NT2/D1 (cell line): ENCODE measurements around the gene FAS.

Experiments used
- DNase-seq: peaks from one replicate; pipeline ENCODE4 v3.0.0-alpha.2; 2011; ENCODE audit warnings: low read depth, low spot score
- H3K27me3 ChIP-seq: 2 replicates; pipeline ENCODE4 v1.6.0; 2011; ENCODE audit warnings: mild to moderate bottlenecking; ENCODE audit not compliant: insufficient read length, insufficient read depth
- H3K36me3 ChIP-seq: 2 replicates; pipeline ENCODE4 v1.6.1; 2011; ENCODE audit warnings: mild to moderate bottlenecking, low read length, mixed read lengths; ENCODE audit not compliant: insufficient read depth, insufficient read length
- H3K4me1 ChIP-seq: 2 replicates; pipeline ENCODE4 v1.5.1; 2011; ENCODE audit not compliant: insufficient read depth, insufficient read length
- H3K4me3 ChIP-seq: 2 replicates; pipeline ENCODE4 v1.5.1; 2011; ENCODE audit warnings: low read depth; ENCODE audit not compliant: insufficient read length
- H3K9ac ChIP-seq: 2 replicates; pipeline ENCODE4 v1.6.0; 2011; ENCODE audit warnings: low read depth; ENCODE audit not compliant: insufficient read length
- H3K9me3 ChIP-seq: 2 replicates; pipeline ENCODE4 v1.5.1; 2011; ENCODE audit warnings: mild to moderate bottlenecking, low read length; ENCODE audit not compliant: insufficient read depth
- SUZ12 ChIP-seq: IDR thresholded peaks from 2 replicates; pipeline ENCODE4 v1.6.1; 2011; ENCODE audit not compliant: insufficient read length, insufficient read depth; ENCODE audit errors: extremely low read depth
- YY1 ChIP-seq: IDR thresholded peaks from 2 replicates; pipeline ENCODE4 v1.6.1; 2011; ENCODE audit not compliant: insufficient read length, insufficient read depth
- ZNF274 ChIP-seq: IDR thresholded peaks from 2 replicates; pipeline ENCODE4 v1.6.1; 2011; ENCODE audit warnings: mild to moderate bottlenecking, low read depth, low read length

Gene FAS

DNA sequence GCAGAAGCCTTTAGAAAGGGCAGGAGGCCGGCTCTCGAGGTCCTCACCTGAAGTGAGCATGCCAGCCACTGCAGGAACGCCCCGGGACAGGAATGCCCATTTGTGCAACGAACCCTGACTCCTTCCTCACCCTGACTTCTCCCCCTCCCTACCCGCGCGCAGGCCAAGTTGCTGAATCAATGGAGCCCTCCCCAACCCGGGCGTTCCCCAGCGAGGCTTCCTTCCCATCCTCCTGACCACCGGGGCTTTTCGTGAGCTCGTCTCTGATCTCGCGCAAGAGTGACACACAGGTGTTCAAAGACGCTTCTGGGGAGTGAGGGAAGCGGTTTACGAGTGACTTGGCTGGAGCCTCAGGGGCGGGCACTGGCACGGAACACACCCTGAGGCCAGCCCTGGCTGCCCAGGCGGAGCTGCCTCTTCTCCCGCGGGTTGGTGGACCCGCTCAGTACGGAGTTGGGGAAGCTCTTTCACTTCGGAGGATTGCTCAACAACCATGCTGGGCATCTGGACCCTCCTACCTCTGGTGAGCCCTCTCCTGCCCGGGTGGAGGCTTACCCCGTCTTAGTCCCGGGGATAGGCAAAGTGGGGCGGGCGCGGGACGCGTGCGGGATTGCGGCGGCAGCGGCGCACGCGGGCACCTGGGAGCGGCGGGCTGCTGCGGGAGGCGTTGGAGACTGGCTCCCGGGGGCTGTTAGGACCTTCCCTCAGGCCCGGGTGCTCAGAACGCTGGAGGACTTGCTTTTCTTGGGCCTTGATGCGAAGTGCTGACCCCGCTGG, at the start of gene FAS:
Gene FAS, plus strand, starts transcription at position 415 of the 777 bp plus-strand sequence. Its CDS starts 79 bp downstream, at position 494.
- TF ChIP-seq ZNF274 (no peak), SUZ12 (no peak)
- no peaks in the 10 kb centered on the region for H3K9me3 ChIP-seq
- no peak for DNase-seq
- H3K9ac ChIP-seq = peak within 1 kb of the TSS; percentile 70
- no peaks in the 10 kb centered on the region for H3K4me1 ChIP-seq
- no peaks in the 10 kb centered on the region for H3K36me3 ChIP-seq
- H3K4me3 ChIP-seq = peak within 1 kb of the TSS; percentile 80
- H3K27me3 ChIP-seq = peaks cover 23% of the 10 kb centered on the region

DNA sequence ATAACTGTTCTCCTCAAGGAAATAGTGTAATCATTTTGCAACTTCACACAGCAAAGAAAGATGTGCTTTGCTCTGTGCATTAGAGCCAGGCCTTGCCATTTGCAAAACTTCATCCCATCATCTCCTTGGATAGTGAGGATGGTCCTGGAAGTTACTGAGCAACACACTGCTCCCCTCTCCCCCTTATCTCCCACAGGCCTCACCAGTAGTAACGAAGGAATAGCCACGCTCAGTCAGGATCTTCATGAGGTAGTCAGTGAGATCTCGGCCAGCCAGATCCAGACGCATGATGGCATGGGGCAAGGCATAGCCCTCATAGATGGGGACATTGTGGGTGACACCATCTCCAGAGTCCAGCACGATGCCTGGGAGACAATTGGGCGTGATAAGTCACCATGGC, 49.6 kb upstream of the FAS start:
- 0 out of 2 replicates have a peak, but pooled peaks cover 8% of the 10 kb centered on the region for H3K9me3 ChIP-seq
- DNase-seq = no peak
- peaks cover 4% of the 10 kb centered on the region for H3K36me3 ChIP-seq
- no peaks in the 10 kb centered on the region for H3K4me1 ChIP-seq
- no peak overlapping the region for H3K9ac ChIP-seq
- TF ChIP-seq ZNF274 (no peak), SUZ12 (no peak), YY1 (no peak)
- no peaks in the 10 kb centered on the region for H3K27me3 ChIP-seq
- no peak overlapping the region for H3K4me3 ChIP-seq

DNA sequence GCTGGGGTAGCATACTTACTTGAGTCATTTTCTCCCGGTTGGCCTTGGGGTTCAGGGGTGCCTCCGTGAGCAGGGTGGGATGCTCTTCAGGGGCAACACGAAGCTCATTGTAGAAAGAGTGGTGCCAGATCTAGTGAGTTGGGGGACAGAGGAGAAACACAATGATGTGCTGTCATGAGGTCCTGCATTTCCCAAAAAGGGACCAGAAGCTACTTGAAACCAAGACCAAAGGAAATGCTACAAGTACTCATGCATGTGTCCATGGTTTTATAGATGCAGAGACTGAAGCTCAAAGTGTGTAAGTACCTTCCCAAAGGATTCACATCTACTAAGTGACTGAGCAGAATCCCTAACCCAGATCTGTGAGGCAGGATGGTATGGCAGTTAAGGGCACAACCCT, 46.8 kb upstream of the FAS start:
- Histone ChIP-seq H3K9me3 (0 out of 2 replicates have a peak, but pooled peaks cover 8% of the 10 kb centered on the region), H3K27me3 (no peaks in the 10 kb centered on the region), H3K36me3 (no peaks in the 10 kb centered on the region), H3K4me3 (no peak overlapping the region), H3K9ac (no peak overlapping the region), H3K4me1 (no peaks in the 10 kb centered on the region)
- DNase-seq = no peak
- TF ChIP-seq ZNF274 (no peak), YY1 (no peak), SUZ12 (no peak)

DNA sequence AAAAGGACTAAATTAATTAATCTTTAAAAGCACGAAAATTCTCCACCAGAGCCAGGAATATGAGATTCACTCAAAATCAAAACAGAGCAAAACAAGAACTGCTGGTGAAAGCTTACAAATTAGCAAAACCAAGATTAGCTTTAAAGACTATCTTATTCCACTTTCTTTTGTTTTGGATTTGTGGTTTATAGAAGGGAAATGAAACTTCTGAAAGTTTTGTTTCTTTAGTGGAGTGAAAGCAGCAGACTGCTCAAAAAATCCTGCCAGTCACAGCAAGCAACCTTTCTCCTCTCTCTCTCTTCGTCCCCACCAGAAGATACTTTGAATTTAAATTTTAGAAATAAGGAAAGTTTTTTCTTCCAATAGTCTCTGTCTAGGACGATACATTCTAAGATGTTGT, 45.8 kb upstream of the FAS start:
- no peaks in the 10 kb centered on the region for H3K36me3 ChIP-seq
- no peak overlapping the region for H3K9ac ChIP-seq
- H3K4me1 ChIP-seq = no peaks in the 10 kb centered on the region
- H3K27me3 ChIP-seq = no peaks in the 10 kb centered on the region
- no peak overlapping the region for H3K4me3 ChIP-seq
- 0 out of 2 replicates have a peak, but pooled peaks cover 8% of the 10 kb centered on the region for H3K9me3 ChIP-seq
- TF ChIP-seq YY1 = no peak
- TF ChIP-seq ZNF274 = no peak
- TF ChIP-seq SUZ12 = no peak
- DNase-seq = no peak

DNA sequence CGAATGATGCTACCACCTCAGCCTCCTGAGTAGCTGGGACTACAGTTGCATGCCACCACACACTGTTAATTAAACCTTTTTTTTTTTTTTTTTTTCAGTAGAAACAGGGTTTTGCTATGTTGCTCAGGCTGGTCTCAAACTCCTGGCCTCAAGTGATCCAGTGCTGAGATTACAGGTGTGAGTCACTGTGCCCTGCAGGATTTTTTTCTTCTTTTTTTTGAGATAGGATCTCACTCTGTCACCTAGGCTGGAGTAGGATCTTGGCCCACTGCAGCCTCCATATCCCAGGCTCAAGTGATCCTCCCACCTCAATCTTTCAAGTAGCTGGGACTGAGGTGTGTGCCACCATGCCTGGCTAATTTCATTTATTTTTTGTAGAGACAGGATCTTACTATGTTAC, 44.4 kb upstream of the FAS start:
- DNase-seq = no peak
- no peak overlapping the region for H3K4me3 ChIP-seq
- H3K9ac ChIP-seq = no peak overlapping the region
- no peak for TF ChIP-seq ZNF274
- TF ChIP-seq SUZ12 = no peak
- no peak for TF ChIP-seq YY1
- H3K27me3 ChIP-seq = no peaks in the 10 kb centered on the region
- H3K9me3 ChIP-seq = no peaks in the 10 kb centered on the region
- H3K4me1 ChIP-seq = no peaks in the 10 kb centered on the region
- H3K36me3 ChIP-seq = no peaks in the 10 kb centered on the region

DNA sequence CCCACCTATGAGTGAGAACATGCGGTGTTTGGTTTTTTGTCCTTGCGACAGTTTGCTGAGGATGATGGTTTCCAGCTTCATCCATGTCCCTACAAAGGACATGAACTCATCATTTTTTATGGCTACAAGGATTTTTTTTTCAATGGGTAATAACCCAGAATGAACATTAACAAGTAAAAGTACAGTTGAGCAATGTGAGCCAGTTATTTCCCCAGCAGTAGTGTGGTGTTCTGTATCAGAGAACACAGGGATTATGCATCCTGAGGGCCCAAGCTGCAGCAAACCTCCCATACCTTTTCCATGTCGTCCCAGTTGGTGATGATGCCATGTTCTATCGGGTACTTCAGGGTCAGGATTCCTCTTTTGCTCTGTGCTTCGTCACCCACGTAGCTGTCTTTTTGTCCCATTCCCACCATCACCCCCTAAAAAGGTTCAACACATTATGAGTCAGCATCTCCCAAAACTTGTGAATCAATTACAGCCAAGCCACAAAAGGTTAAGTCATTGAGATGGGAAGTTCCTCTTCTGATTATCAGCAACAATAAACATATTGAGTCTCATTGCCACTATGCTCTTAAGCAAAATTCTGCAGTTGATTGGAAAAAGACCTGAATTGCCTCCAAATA, 43.5 kb upstream of the FAS start:
- Histone ChIP-seq H3K4me1 (no peaks in the 10 kb centered on the region), H3K4me3 (no peak overlapping the region), H3K9me3 (no peaks in the 10 kb centered on the region), H3K27me3 (no peaks in the 10 kb centered on the region), H3K36me3 (no peaks in the 10 kb centered on the region), H3K9ac (no peak overlapping the region)
- no peak for DNase-seq
- TF ChIP-seq YY1 (no peak), SUZ12 (no peak), ZNF274 (no peak)

DNA sequence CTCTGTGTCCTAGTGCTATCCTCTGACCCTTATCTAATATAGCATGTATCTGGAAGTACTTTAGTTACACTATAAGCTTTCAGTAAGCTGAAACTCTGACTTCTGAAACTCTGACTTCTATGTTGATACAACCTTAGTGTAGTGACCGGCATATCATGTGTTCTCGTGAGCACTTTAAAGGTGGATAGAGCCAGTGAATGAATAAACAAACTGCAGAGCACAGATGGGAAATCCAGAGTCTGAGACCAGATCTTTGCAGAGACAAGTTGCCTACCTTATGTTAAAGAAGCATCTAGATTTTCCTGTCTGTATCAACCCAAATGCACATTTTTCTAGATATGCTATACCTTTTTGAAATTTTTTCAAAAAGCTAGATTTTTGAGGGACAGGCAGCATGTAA, 41.5 kb upstream of the FAS start:
- DNase-seq = no peak
- Histone ChIP-seq H3K4me3 (no peak overlapping the region), H3K9ac (no peak overlapping the region), H3K27me3 (no peaks in the 10 kb centered on the region), H3K4me1 (no peaks in the 10 kb centered on the region), H3K9me3 (no peaks in the 10 kb centered on the region), H3K36me3 (no peaks in the 10 kb centered on the region)
- TF ChIP-seq SUZ12 (no peak), ZNF274 (no peak), YY1 (no peak)
